HepG2 (cell line): ENCODE data around the gene SART1.

Source experiments
- CEBPB ChIP-seq: IDR thresholded peaks from 2 replicates; pipeline ENCODE4 v1.6.1; 2011; ENCODE audit warnings: low read depth, low read length, improper control_type of control experiment, borderline replicate concordance
- DPF2 ChIP-seq: sonication (generic); formaldehyde crosslinking; IDR thresholded peaks from 2 replicates; pipeline ENCODE4 v1.4.0; 2020; ENCODE audit warnings: mild to moderate bottlenecking, low read depth, missing genetic modification reagents, borderline replicate concordance
- IRF2 ChIP-seq: IDR thresholded peaks from 2 replicates; pipeline ENCODE4 v1.6.1; 2018; ENCODE audit warnings: missing genetic modification reagents, missing compliant biosample characterization
- KDM5A ChIP-seq: fragments of 200-600 bp; sonication (generic); IDR thresholded peaks from 2 replicates; pipeline ENCODE4 v1.7.0; 2018; ENCODE audit warnings: antibody characterized with exemption, mild to moderate bottlenecking, low read length, borderline replicate concordance
- MEIS2 ChIP-seq: sonication (generic); formaldehyde crosslinking; IDR thresholded peaks from 2 replicates; pipeline ENCODE4 v1.9.0; 2021; ENCODE audit warnings: mild to moderate bottlenecking, missing genetic modification reagents
- NR2F6 ChIP-seq, 2 experiments: IDR thresholded peaks; 2 replicates each; pipeline ENCODE4 v1.6.1; 2016; ENCODE audit warnings: antibody characterized with exemption in 1 of 2, mild to moderate bottlenecking in 1 of 2
- PHF20 ChIP-seq: sonication (generic); formaldehyde crosslinking; IDR thresholded peaks from 2 replicates; pipeline ENCODE4 v1.5.0; 2020; ENCODE audit warnings: mild to moderate bottlenecking, missing genetic modification reagents
- POLR2A ChIP-seq, 2 experiments: IDR thresholded peaks; 2 replicates each; pipeline ENCODE4 v1.6.1; 2011; ENCODE audit warnings: low read depth in 2 of 2, low read length in 2 of 2, mild to moderate bottlenecking in 1 of 2, moderate library complexity in 1 of 2; ENCODE audit not compliant: insufficient read depth in 1 of 2
- RFX5 ChIP-seq: IDR thresholded peaks from 2 replicates; pipeline ENCODE4 v1.6.1; 2011; ENCODE audit warnings: low read depth, low read length, improper control_type of control experiment
- SPEN ChIP-seq: sonication (generic); formaldehyde crosslinking; IDR thresholded peaks from 2 replicates; pipeline ENCODE4 v1.5.1; 2020; ENCODE audit warnings: low read depth, mild to moderate bottlenecking, missing genetic modification reagents
- TARDBP ChIP-seq: sonication (generic); formaldehyde crosslinking; IDR thresholded peaks from 2 replicates; pipeline ENCODE4 v1.8.0; 2022; ENCODE audit warnings: mild to moderate bottlenecking, missing genetic modification reagents
- ZNF780A ChIP-seq: sonication (generic); formaldehyde crosslinking; IDR thresholded peaks from 2 replicates; pipeline ENCODE4 v1.8.0; 2022; ENCODE audit warnings: mild to moderate bottlenecking, missing genetic modification reagents, moderate library complexity
- TF ChIP-seq, protein P1 (sequence below): sonication (generic); formaldehyde crosslinking; IDR thresholded peaks from 2 replicates; pipeline ENCODE4 v1.4.0; 2020; ENCODE audit warnings: missing genetic modification reagents, borderline replicate concordance

DNA sequence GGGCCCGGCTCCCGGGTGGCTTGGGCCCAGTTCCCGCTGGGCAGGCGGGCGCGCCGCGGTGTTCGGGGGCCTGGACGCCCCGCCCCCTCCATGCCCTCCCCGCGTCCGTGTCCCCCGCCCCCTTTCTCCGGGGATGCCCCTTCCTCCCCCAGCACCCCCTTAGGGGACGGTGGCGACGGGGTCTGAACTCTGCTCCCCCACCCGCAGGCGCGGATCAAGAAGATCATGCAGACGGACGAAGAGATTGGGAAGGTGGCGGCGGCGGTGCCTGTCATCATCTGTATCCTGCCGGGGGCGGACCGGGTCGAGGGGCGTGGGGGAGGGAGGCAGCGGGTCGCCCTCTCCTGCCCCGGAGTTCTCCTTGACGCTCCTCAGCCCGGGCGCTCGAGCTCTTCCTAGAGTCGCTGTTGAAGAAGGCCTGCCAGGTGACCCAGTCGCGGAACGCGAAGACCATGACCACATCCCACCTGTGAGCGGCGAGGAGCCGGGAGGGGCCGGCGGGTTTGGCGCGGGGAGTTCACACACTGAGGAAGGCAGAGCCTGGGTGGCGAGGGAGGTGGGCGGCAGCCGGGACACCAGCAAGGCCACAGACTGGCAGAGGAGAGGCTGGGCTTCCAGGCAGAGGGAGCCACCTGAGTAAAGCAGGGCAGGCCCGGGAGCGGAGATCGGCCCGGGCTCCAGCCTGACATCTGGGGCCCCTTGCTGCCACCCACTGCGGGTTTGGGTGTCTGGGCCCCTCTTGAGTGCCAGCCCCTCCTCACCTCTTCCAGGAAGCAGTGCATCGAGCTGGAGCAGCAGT is 41.8 kb upstream of the SART1 start:
- TF ChIP-seq TARDBP (no peak), CEBPB (no peak), NR2F6 (IDR thresholded peaks at IDR 0.05) (no peak), NR2F6 (CRISPR knock-in tag; IDR thresholded peaks at IDR 0.05) (no peak), IRF2 (CRISPR knock-in tag) (no peak), DPF2 (CRISPR knock-in tag) (no peak), PHF20 (no peak), MEIS2 (no peak), SPEN (no peak), RFX5 (no peak), KDM5A (no peak), ZNF780A (CRISPR knock-in tag) (no peak), POLR2A (IDR thresholded peaks at IDR 0.05; ENCODE audit: insufficient read depth in 1 of 2, low read depth in 2 of 2, low read length in 2 of 2) (no peak)
- TF ChIP-seq, protein P1, sequence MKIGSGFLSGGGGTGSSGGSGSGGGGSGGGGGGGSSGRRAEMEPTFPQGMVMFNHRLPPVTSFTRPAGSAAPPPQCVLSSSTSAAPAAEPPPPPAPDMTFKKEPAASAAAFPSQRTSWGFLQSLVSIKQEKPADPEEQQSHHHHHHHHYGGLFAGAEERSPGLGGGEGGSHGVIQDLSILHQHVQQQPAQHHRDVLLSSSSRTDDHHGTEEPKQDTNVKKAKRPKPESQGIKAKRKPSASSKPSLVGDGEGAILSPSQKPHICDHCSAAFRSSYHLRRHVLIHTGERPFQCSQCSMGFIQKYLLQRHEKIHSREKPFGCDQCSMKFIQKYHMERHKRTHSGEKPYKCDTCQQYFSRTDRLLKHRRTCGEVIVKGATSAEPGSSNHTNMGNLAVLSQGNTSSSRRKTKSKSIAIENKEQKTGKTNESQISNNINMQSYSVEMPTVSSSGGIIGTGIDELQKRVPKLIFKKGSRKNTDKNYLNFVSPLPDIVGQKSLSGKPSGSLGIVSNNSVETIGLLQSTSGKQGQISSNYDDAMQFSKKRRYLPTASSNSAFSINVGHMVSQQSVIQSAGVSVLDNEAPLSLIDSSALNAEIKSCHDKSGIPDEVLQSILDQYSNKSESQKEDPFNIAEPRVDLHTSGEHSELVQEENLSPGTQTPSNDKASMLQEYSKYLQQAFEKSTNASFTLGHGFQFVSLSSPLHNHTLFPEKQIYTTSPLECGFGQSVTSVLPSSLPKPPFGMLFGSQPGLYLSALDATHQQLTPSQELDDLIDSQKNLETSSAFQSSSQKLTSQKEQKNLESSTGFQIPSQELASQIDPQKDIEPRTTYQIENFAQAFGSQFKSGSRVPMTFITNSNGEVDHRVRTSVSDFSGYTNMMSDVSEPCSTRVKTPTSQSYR (CRISPR knock-in tag), result no peak
